Right lobe of liver (tissue), 6 donors: ENCODE data around the gene EEFSEC. TPM values are rescaled to one million over a fixed set of nuclear protein-coding genes. Genes with fewer than 3 reads are reported as not detected.
A peak's percentile ranks its signal among the peaks of the same experiment; 100 is the strongest.

Source experiments
- ATAC-seq, 4 donors: fragments of 200-7000 bp; cut with Tn5 transposase; one replicate each; pipeline ENCODE4 v1.9.1; 2020; ENCODE audit warnings: mild to moderate bottlenecking in 4 of 4, moderate library complexity in 4 of 4
- DNase-seq, 3 donors: peaks; one replicate each; pipeline ENCODE4 v3.0.0-alpha.2; 2020
- H3K27ac ChIP-seq, 3 donors: fragments of 200-600 bp; one replicate each; pipeline ENCODE4 v1.8.0; 2022
- H3K27me3 ChIP-seq, 2 donors: fragments of 200-600 bp; one replicate each; pipeline ENCODE4 v1.8.0; 2022
- H3K36me3 ChIP-seq, 4 donors: fragments of 200-600 bp; sonication (generic) in 1 of 4; one replicate each; pipeline versions ENCODE4 v1.5.1 to v1.8.0; 2017 to 2022; ENCODE audit warnings: control low read depth in 1 of 4
- H3K4me1 ChIP-seq, 4 donors: fragments of 200-600 bp; sonication (generic) in 1 of 4; one replicate each; pipeline versions ENCODE4 v1.5.1 to v1.8.0; 2017 to 2022; ENCODE audit warnings: control low read depth in 1 of 4
- H3K4me3 ChIP-seq, 3 donors: fragments of 200-600 bp; one replicate each; pipeline ENCODE4 v1.8.0; 2022
- H3K9me3 ChIP-seq, 4 donors: fragments of 200-600 bp; sonication (generic) in 1 of 4; one replicate each; pipeline versions ENCODE4 v1.5.1 to v1.8.0; 2017 to 2022; ENCODE audit warnings: control low read depth in 1 of 4
- POLR2A ChIP-seq: fragments of 450-650 bp; IDR thresholded peaks from one replicate; pipeline ENCODE4 v1.6.1; 2017; ENCODE audit warnings: antibody characterized with exemption, mild to moderate bottlenecking
- WGBS: methylation state at CpG from one replicate; pipeline ENCODE4 v1.1.6; 2018; ENCODE audit warnings: low coverage, low lambda C conversion rate; ENCODE audit not compliant: insufficient coverage; ENCODE audit errors: missing lambda C conversion rate; 5-methylcytosine and 5-hydroxymethylcytosine counted together
- intact Hi-C, 2 donors: fragments of 100-400 bp; cut with DNase I; formaldehyde crosslinking; loops; one replicate each; pipeline versions ENCODE4 v1.11.2 to v1.14.1; 2022
- total RNA-seq, 6 experiments: library from RNA; depleted of rRNA in 2 of 6; stranded (reverse); fragments of >200 nt in 2 of 6; fragmentation: NEBNext Ultra II Directional in 3 of 6; extraction: Animal tissue kit (Norgen Biotek cat#: 25700) in 3 of 6; gene quantifications; one replicate each; pipeline versions ENCODE4 v1.1.0 to v1.2.4, GENCODE V29; 2016 to 2023
- TF ChIP-seq, protein P1 (sequence below), 4 donors: fragments of 200-600 bp in 3 of 4; fragments of 450-650 bp in 1 of 4; IDR thresholded peaks; one replicate each; pipeline versions ENCODE4 v1.5.1 to v1.8.0; 2016 to 2022; ENCODE audit warnings: antibody characterized with exemption in 4 of 4, mild to moderate bottlenecking in 2 of 4
- donor health status: DM: no; HTN: yes; CAD: no.
- donor health status: DM: no; HTN: no; CAD: no.
- donor health status: DM: no; HTN: no; CAD: no.
- donor health status: DM: no; HTN: yes; CAD: no.
- donor health status: DM: no; HTN: yes; CAD: no.

The EEFSEC gene
- total RNA-seq, 6 experiments from 2014 or later = 10.1 to 24.0 (median 13.4) TPM

DNA sequence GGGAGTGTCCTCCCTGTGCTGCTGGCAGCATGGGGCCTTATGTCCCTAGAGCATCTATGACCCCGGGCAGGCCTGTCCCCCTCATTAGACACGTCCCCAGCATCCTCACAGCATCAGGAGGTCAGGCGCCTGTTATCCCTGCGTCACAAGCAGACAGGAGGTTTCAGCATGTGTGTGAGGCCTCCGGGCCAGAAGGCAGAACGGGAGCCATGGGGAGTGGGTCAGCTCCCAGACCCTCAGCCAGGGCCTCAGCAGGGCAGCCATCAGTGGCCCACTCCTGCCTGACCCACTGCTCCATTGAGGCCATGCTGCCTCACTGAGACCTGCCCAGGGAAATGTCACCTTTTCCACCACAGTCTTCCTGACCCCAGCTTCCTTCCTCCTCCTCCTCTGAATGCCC is 241.8 kb downstream of the EEFSEC start:
- no peaks in the 10 kb centered on the region for H3K4me1 ChIP-seq
- TF ChIP-seq POLR2A = no peak
- TF ChIP-seq, protein P1, sequence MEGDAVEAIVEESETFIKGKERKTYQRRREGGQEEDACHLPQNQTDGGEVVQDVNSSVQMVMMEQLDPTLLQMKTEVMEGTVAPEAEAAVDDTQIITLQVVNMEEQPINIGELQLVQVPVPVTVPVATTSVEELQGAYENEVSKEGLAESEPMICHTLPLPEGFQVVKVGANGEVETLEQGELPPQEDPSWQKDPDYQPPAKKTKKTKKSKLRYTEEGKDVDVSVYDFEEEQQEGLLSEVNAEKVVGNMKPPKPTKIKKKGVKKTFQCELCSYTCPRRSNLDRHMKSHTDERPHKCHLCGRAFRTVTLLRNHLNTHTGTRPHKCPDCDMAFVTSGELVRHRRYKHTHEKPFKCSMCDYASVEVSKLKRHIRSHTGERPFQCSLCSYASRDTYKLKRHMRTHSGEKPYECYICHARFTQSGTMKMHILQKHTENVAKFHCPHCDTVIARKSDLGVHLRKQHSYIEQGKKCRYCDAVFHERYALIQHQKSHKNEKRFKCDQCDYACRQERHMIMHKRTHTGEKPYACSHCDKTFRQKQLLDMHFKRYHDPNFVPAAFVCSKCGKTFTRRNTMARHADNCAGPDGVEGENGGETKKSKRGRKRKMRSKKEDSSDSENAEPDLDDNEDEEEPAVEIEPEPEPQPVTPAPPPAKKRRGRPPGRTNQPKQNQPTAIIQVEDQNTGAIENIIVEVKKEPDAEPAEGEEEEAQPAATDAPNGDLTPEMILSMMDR (IDR thresholded peaks at IDR 0.05) = no peak
- ATAC-seq (peak in 1 of 4 donors; percentile 6), DNase-seq (no peak)
- no peak overlapping the region for H3K27ac ChIP-seq
- no peaks in the 10 kb centered on the region for H3K9me3 ChIP-seq
- WGBS = no CpG with 5 or more reads among the region's 6 CpGs
- intact Hi-C loops = no loop called here
- no peaks in the 10 kb centered on the region for H3K27me3 ChIP-seq
- no peaks in the 10 kb centered on the region for H3K36me3 ChIP-seq
- no peak overlapping the region for H3K4me3 ChIP-seq

DNA sequence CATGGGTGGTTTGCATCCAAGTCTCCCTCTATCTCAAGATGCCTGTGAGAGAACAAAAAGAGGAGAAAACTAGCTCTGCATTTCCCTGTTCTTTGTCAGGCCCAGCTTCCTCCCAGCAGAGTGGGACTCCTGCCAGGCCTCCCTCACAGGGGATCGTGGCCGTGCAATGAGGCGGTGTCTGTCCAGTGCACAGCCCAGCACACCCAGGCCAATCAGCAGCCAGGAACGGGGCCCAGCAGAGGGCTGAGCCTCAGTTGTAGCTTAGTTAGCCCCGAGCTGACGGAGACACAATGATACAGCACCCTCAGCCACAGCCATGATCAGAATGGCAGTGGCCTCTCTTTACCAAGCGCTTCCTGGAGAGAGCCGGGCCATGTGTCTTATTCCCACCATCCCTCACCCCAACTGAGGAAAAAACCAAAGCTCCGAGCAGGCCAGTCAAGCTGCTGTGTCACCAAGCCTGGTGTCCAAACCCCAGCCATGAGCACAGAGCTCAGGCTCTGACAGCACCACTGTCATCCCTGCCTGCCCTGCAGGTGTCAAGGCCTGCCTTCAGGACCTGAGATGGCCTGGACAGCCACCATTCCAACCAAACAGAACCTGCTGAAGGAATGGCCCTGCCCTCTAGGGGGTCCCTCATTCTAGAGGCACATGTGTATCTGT is 242.3 kb downstream of the EEFSEC start:
- H3K9me3 ChIP-seq = no peaks in the 10 kb centered on the region
- TF ChIP-seq, protein P1 (IDR thresholded peaks at IDR 0.05) = no peak
- no peak for TF ChIP-seq POLR2A
- H3K4me1 ChIP-seq = no peaks in the 10 kb centered on the region
- WGBS = no CpG with 5 or more reads among the region's 9 CpGs
- H3K27ac ChIP-seq = no peak overlapping the region
- H3K4me3 ChIP-seq = no peak overlapping the region
- ATAC-seq (peak in 3 of 4 donors; percentile 24 to 40 (median 29)), DNase-seq (no peak)
- H3K27me3 ChIP-seq = no peaks in the 10 kb centered on the region
- intact Hi-C loops = no loop called here
- no peaks in the 10 kb centered on the region for H3K36me3 ChIP-seq

DNA sequence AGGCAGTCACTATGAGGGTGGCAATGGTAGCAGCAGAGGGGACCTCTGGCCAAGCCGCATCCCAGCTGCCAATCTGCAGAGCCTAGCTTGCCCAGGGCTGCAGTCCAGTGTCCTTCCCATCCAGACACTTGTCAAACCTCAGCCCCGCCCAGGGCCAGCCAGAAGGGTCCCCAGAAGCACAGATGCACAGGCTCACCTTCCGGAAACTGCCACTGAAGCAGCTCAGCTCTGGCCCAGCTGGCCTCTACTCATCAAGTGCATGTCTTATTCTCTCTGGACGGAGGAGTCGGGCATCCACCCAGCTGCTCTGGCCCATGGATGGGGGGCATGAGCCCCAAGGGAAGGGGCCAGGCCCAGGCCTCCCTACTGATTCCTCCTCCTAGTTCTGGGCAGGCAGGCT is 244.2 kb downstream of the EEFSEC start:
- no peak for DNase-seq
- H3K4me1 ChIP-seq = no peaks in the 10 kb centered on the region
- H3K9me3 ChIP-seq = no peaks in the 10 kb centered on the region
- ATAC-seq = no peak
- intact Hi-C loops = no loop called here
- H3K4me3 ChIP-seq = no peak overlapping the region
- H3K36me3 ChIP-seq = no peaks in the 10 kb centered on the region
- TF ChIP-seq POLR2A = no peak
- TF ChIP-seq, protein P1 (IDR thresholded peaks at IDR 0.05) = no peak
- H3K27ac ChIP-seq = no peak overlapping the region
- WGBS = no CpG with 5 or more reads among the region's 5 CpGs
- H3K27me3 ChIP-seq = no peaks in the 10 kb centered on the region

DNA sequence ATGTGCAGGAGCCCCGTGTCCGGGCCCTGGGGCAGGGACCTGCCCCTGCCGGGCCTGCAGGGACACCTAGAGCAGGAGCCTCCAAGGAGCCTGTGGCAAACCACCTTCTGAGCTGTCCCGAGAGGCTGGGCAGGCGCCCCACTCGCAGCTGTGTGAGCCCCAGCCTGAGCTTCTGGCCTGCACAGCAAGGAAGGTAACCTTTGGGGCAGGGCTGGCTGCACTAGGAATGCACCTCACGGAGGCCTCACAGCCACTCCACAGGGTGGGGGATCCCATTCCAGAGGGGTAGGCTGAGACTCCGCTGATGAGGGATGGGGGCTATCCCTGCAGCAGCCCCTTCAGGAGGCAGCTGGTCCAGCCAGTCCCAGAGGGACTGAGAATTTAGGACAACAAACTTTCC is 245.3 kb downstream of the EEFSEC start:
- Histone ChIP-seq H3K27ac (no peak overlapping the region), H3K9me3 (no peaks in the 10 kb centered on the region), H3K4me1 (no peaks in the 10 kb centered on the region), H3K36me3 (no peaks in the 10 kb centered on the region), H3K4me3 (no peak overlapping the region), H3K27me3 (no peaks in the 10 kb centered on the region)
- no peak for DNase-seq
- no CpG with 5 or more reads among the region's 8 CpGs for WGBS
- intact Hi-C loops = no loop called here
- no peak for TF ChIP-seq POLR2A
- TF ChIP-seq, protein P1 (IDR thresholded peaks at IDR 0.05) = no peak
- ATAC-seq = no peak
